Hepatocyte (in vitro differentiated cells): ENCODE data around the gene TMEM237. TPM values are rescaled to one million over a fixed set of nuclear protein-coding genes. Genes with fewer than 3 reads are reported as not detected.

Experiments
- DNase-seq: peaks from one replicate; pipeline ENCODE4 v3.0.0-alpha.2; 2016; ENCODE audit warnings: low spot score
- H2AFZ ChIP-seq: fragments of 200-600 bp; sonication (generic); 2 replicates; pipeline ENCODE4 v1.6.0; 2016; ENCODE audit warnings: antibody characterized with exemption, mild to moderate bottlenecking
- H3K27ac ChIP-seq: fragments of 200-600 bp; sonication (generic); 2 replicates; pipeline ENCODE4 v1.5.1; 2016; ENCODE audit warnings: mild to moderate bottlenecking
- H3K27me3 ChIP-seq: fragments of 200-600 bp; sonication (generic); 2 replicates; pipeline ENCODE4 v1.6.1; 2016
- H3K36me3 ChIP-seq: fragments of 200-600 bp; sonication (generic); replicated peaks from 2 replicates; pipeline ENCODE4 v1.5.1; 2016; ENCODE audit warnings: low read depth; ENCODE audit not compliant: insufficient read depth
- H3K4me1 ChIP-seq: fragments of 200-600 bp; sonication (generic); 2 replicates; pipeline ENCODE4 v1.5.1; 2016; ENCODE audit warnings: mild to moderate bottlenecking, moderate library complexity; ENCODE audit not compliant: insufficient read depth
- H3K4me2 ChIP-seq: fragments of 200-600 bp; sonication (generic); 2 replicates; pipeline ENCODE4 v1.6.0; 2016
- H3K4me3 ChIP-seq: fragments of 200-600 bp; sonication (generic); 2 replicates; pipeline ENCODE4 v1.5.1; 2016; ENCODE audit warnings: mild to moderate bottlenecking
- H3K79me2 ChIP-seq: fragments of 200-600 bp; sonication (generic); 2 replicates; pipeline ENCODE4 v1.6.0; 2017; ENCODE audit warnings: mild to moderate bottlenecking
- H3K9me2 ChIP-seq: fragments of 200-600 bp; sonication (generic); replicated peaks from 2 replicates; pipeline ENCODE4 v1.6.0; 2017; ENCODE audit warnings: mild to moderate bottlenecking; ENCODE audit not compliant: insufficient read depth
- H3K9me3 ChIP-seq: fragments of 200-600 bp; sonication (generic); 2 replicates; pipeline ENCODE4 v1.5.1; 2016; ENCODE audit warnings: low read depth, mild to moderate bottlenecking
- H4K20me1 ChIP-seq: fragments of 200-600 bp; sonication (generic); 2 replicates; pipeline ENCODE4 v1.6.0; 2016; ENCODE audit warnings: mild to moderate bottlenecking; ENCODE audit not compliant: insufficient read depth, poor library complexity, severe bottlenecking
- EZH2 ChIP-seq: fragments of 200-600 bp; sonication (generic); IDR thresholded peaks from 2 replicates; pipeline ENCODE4 v1.6.1; 2016; ENCODE audit warnings: antibody characterized with exemption, mild to moderate bottlenecking, borderline replicate concordance
- EZH2phosphoT487 ChIP-seq: fragments of 200-600 bp; sonication (generic); IDR thresholded peaks from one replicate; pipeline ENCODE4 v1.6.1; 2018; ENCODE audit warnings: antibody characterized with exemption, mild to moderate bottlenecking, low read depth, moderate library complexity; ENCODE audit not compliant: unreplicated experiment, severe bottlenecking
- WGBS: methylation state at CpG from one replicate; pipeline ENCODE4 v1.1.6; 2016; ENCODE audit warnings: low lambda C conversion rate; ENCODE audit errors: missing lambda C conversion rate; 5-methylcytosine and 5-hydroxymethylcytosine counted together
- polyA plus RNA-seq: library from polyadenylated mRNA; unstranded; fragments of >200 nt; fragmentation: Nextera tagmentation; extraction: Ambion mirVana; gene quantifications from 2 replicates; pipeline ENCODE4 v1.2.1, GENCODE V29; 2016
- total RNA-seq: library from RNA; depleted of rRNA; stranded (reverse); fragments of >200 nt; gene quantifications from 2 replicates; pipeline ENCODE4 v1.2.3, GENCODE V29; 2014
- TF ChIP-seq, protein P1 (sequence below): fragments of 200-600 bp; sonication (generic); IDR thresholded peaks from 2 replicates; pipeline ENCODE4 v1.5.1; 2016; ENCODE audit warnings: antibody characterized with exemption, mild to moderate bottlenecking; ENCODE audit not compliant: poor library complexity

Gene TMEM237
- total and polyA plus RNA-seq, 2 experiments from 2014 or later, result 26.9 to 33.6 TPM

DNA sequence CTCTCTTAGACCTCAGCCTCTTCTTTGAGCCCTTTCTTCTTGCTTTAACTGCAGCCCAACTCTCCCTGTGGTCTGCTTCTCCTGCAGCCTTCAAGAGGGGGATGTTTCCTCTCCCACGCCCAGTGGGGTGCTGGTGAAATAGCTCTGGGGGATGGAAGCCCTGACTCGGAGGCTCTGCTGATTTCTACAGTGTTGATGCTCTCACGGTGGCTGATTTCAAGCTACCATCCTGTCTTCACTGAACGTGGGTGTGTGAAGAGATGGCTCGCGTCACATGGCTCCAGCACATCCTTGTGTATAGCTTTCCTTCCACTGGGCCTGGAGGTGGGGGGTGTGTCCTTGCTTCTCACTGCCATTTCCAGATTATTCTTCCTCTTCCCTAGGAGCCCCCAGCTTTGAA is 35.1 kb upstream of the TMEM237 start:
- Histone ChIP-seq H3K4me3 (no peak overlapping the region), H3K9me2 (no peaks in the 10 kb centered on the region), H3K27ac (no peak overlapping the region), H3K4me2 (no peak overlapping the region), H3K79me2 (no peaks in the 10 kb centered on the region), H2AFZ (no peak overlapping the region), H4K20me1 (no peaks in the 10 kb centered on the region), H3K9me3 (no peaks in the 10 kb centered on the region), H3K4me1 (no peaks in the 10 kb centered on the region), H3K27me3 (no peaks in the 10 kb centered on the region), H3K36me3 (no peaks in the 10 kb centered on the region)
- WGBS, result 74% methylated on average over 6 of the region's 6 CpGs
- no peak for DNase-seq
- TF ChIP-seq EZH2 (no peak), EZH2phosphoT487 (no peak)
- TF ChIP-seq, protein P1, sequence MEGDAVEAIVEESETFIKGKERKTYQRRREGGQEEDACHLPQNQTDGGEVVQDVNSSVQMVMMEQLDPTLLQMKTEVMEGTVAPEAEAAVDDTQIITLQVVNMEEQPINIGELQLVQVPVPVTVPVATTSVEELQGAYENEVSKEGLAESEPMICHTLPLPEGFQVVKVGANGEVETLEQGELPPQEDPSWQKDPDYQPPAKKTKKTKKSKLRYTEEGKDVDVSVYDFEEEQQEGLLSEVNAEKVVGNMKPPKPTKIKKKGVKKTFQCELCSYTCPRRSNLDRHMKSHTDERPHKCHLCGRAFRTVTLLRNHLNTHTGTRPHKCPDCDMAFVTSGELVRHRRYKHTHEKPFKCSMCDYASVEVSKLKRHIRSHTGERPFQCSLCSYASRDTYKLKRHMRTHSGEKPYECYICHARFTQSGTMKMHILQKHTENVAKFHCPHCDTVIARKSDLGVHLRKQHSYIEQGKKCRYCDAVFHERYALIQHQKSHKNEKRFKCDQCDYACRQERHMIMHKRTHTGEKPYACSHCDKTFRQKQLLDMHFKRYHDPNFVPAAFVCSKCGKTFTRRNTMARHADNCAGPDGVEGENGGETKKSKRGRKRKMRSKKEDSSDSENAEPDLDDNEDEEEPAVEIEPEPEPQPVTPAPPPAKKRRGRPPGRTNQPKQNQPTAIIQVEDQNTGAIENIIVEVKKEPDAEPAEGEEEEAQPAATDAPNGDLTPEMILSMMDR, result no peak

DNA sequence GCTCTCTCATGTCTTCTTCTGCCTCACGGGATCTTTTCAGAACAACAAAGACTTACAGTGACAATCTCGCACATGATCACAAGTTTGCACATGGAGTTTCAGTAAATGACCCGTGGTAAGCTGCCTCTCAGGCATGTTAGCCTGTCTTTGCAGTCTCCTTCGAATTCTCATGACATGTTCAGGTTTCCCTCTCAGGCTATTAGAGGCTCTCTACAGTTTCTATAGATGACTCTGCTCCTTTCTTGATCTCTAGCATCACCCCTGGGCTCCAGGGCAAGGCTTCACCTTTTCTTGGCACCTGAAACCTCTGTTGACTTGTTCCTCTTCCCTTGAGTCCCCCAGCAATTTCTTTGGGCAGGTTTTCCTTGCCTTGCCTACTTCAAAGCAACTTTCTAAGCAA is 32.2 kb upstream of the TMEM237 start:
- H3K27me3 ChIP-seq, result no peaks in the 10 kb centered on the region
- no peaks in the 10 kb centered on the region for H3K9me2 ChIP-seq
- no peaks in the 10 kb centered on the region for H3K4me1 ChIP-seq
- no peaks in the 10 kb centered on the region for H3K36me3 ChIP-seq
- H3K4me3 ChIP-seq, result no peak overlapping the region
- no peaks in the 10 kb centered on the region for H3K9me3 ChIP-seq
- H3K27ac ChIP-seq, result no peak overlapping the region
- TF ChIP-seq EZH2phosphoT487 (no peak), EZH2 (no peak)
- TF ChIP-seq, protein P1, result no peak
- no peaks in the 10 kb centered on the region for H3K79me2 ChIP-seq
- no peak overlapping the region for H2AFZ ChIP-seq
- 68% methylated on average over 4 of the region's 4 CpGs for WGBS
- no peak for DNase-seq
- no peaks in the 10 kb centered on the region for H4K20me1 ChIP-seq
- no peak overlapping the region for H3K4me2 ChIP-seq

DNA sequence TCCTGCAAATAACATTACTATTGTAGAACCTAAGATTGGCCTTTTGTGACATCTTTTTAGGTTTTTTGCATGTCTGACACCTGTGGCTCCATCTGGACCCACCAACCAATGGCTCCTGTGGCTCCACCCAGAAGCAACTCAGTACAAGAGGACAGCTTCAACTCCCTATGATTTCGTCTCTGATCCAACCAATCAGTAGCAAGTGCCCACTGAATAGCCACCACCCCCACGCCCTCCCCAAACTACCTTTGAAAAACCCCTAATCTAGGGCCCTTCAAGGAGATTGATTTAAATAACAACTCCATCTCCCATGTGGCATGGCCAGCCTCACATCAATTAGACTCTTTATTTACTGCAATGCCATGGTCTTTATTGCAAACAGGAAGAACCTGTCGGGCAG is 31.5 kb upstream of the TMEM237 start:
- no peaks in the 10 kb centered on the region for H3K36me3 ChIP-seq
- no peaks in the 10 kb centered on the region for H3K9me3 ChIP-seq
- DNase-seq, result no peak
- H2AFZ ChIP-seq, result no peak overlapping the region
- WGBS, result 80% methylated on average over 3 of the region's 3 CpGs
- H3K79me2 ChIP-seq, result no peaks in the 10 kb centered on the region
- H3K27ac ChIP-seq, result no peak overlapping the region
- no peaks in the 10 kb centered on the region for H3K27me3 ChIP-seq
- H3K9me2 ChIP-seq, result no peaks in the 10 kb centered on the region
- TF ChIP-seq EZH2, result no peak
- TF ChIP-seq, protein P1, result no peak
- no peak for TF ChIP-seq EZH2phosphoT487
- no peaks in the 10 kb centered on the region for H4K20me1 ChIP-seq
- H3K4me3 ChIP-seq, result no peak overlapping the region
- H3K4me1 ChIP-seq, result no peaks in the 10 kb centered on the region
- H3K4me2 ChIP-seq, result no peak overlapping the region

DNA sequence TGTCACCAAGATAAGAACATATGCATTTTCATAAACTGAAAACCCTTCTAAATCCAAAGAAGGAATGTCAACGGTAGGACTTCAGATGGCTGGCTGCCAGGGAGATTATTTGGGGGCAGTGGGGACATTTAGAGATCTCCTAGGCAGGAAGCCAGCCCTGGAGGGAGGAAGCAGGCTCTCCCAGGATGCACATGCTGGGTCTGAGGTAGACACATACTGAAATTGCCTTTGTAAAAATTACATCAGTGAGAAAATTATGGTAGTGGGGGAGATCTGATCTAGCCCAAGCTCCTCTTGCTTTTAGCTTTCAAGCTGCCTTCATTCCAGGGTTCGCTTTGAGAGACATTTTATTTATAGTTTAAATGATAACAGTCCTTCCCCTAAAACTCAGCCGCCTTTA is 31.0 kb upstream of the TMEM237 start:
- Histone ChIP-seq H3K36me3 (no peaks in the 10 kb centered on the region), H3K9me3 (no peaks in the 10 kb centered on the region), H3K27ac (no peak overlapping the region), H4K20me1 (no peaks in the 10 kb centered on the region), H3K4me1 (no peaks in the 10 kb centered on the region), H3K4me3 (no peak overlapping the region), H3K4me2 (no peak overlapping the region), H2AFZ (no peak overlapping the region), H3K27me3 (no peaks in the 10 kb centered on the region), H3K79me2 (no peaks in the 10 kb centered on the region), H3K9me2 (no peaks in the 10 kb centered on the region)
- no peak for DNase-seq
- WGBS, result 64% methylated on average over 3 of the region's 3 CpGs
- no peak for TF ChIP-seq EZH2
- TF ChIP-seq EZH2phosphoT487, result no peak
- TF ChIP-seq, protein P1, result no peak
